ENCODE results near the gene JKAMP. TPM values are rescaled to one million over a fixed set of nuclear protein-coding genes. Genes with fewer than 3 reads are reported as not detected.

Gene JKAMP
- total RNA-seq, 1 donor = 77.4 TPM

DNA sequence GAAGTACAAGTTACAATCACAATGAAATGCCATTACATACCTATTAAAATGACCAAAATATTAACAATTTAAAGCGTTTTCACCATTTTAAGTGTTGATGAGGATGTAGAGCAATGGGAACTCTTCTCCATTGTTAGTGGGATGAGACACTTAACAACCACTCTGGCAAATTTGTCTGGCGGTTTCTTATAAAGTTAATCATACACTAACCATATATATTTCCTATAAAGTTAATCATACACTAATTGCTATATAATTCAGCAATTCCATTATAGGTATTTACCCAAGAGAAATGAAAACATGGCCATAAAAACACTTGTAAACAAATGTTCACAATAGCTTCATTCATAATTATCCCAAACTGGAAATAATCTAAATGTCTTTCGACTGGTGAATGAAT is 35.9 kb downstream of the JKAMP start:
- no peak for DNase-seq (ENCODE audit: insufficient read length, low spot score, missing footprints)
- H3K4me2 ChIP-seq (ENCODE audit: insufficient read depth, low read length) = no peak overlapping the region
- no peaks in the 10 kb centered on the region for H4K20me1 ChIP-seq (ENCODE audit: insufficient read depth, low read length)
- TF ChIP-seq, protein P1, sequence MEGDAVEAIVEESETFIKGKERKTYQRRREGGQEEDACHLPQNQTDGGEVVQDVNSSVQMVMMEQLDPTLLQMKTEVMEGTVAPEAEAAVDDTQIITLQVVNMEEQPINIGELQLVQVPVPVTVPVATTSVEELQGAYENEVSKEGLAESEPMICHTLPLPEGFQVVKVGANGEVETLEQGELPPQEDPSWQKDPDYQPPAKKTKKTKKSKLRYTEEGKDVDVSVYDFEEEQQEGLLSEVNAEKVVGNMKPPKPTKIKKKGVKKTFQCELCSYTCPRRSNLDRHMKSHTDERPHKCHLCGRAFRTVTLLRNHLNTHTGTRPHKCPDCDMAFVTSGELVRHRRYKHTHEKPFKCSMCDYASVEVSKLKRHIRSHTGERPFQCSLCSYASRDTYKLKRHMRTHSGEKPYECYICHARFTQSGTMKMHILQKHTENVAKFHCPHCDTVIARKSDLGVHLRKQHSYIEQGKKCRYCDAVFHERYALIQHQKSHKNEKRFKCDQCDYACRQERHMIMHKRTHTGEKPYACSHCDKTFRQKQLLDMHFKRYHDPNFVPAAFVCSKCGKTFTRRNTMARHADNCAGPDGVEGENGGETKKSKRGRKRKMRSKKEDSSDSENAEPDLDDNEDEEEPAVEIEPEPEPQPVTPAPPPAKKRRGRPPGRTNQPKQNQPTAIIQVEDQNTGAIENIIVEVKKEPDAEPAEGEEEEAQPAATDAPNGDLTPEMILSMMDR (IDR thresholded peaks at IDR 0.05; ENCODE audit: extremely low read depth, low read depth, low read length) = no peak
- no peaks in the 10 kb centered on the region for H3K27me3 ChIP-seq (ENCODE audit: insufficient read depth, low read length)
- no peak overlapping the region for H2AFZ ChIP-seq (ENCODE audit: low read length)
- no peak overlapping the region for H3K4me3 ChIP-seq (ENCODE audit: insufficient read depth, low read length)
- no peaks in the 10 kb centered on the region for H3K79me2 ChIP-seq (ENCODE audit: insufficient read depth, low read length)
- no peaks in the 10 kb centered on the region for H3K9me3 ChIP-seq (ENCODE audit: low read depth, low read length)
- H3K36me3 ChIP-seq (ENCODE audit: insufficient read depth, low read length) = no peaks in the 10 kb centered on the region
- no peaks in the 10 kb centered on the region for H3K4me1 ChIP-seq (ENCODE audit: insufficient read depth, low read length)
- no peak overlapping the region for H3K27ac ChIP-seq (ENCODE audit: low read depth, low read length)

DNA sequence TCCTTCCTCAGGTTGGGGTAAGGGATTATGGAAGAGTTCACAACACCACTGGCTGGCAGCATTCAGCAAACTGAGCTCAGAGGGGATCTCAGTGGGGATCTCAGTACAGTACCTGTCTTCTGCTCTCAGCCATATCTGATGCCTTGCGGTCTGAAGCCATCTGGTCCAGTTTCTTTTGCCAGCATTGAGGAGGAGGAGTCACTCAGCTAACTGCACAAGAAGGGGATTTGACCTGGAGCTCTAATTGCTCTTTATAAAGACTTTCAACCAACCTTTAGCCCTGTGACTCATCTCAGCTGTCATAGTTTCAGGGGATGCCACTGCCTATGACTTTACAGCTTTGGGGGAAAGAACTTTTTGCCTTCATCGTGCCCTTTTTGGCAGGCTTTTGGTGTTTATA is 44.9 kb downstream of the JKAMP start:
- Histone ChIP-seq H4K20me1 (ENCODE audit: insufficient read depth, low read length) (no peaks in the 10 kb centered on the region), H3K27me3 (ENCODE audit: insufficient read depth, low read length) (no peaks in the 10 kb centered on the region), H3K79me2 (ENCODE audit: insufficient read depth, low read length) (no peaks in the 10 kb centered on the region), H3K36me3 (ENCODE audit: insufficient read depth, low read length) (no peaks in the 10 kb centered on the region), H2AFZ (ENCODE audit: low read length) (no peak overlapping the region), H3K27ac (ENCODE audit: low read depth, low read length) (no peak overlapping the region), H3K9me3 (ENCODE audit: low read depth, low read length) (no peaks in the 10 kb centered on the region), H3K4me2 (ENCODE audit: insufficient read depth, low read length) (no peak overlapping the region), H3K4me1 (ENCODE audit: insufficient read depth, low read length) (no peaks in the 10 kb centered on the region), H3K4me3 (ENCODE audit: insufficient read depth, low read length) (no peak overlapping the region)
- no peak for DNase-seq (ENCODE audit: insufficient read length, low spot score, missing footprints)
- TF ChIP-seq, protein P1 (IDR thresholded peaks at IDR 0.05; ENCODE audit: extremely low read depth, low read depth, low read length) = no peak

DNA sequence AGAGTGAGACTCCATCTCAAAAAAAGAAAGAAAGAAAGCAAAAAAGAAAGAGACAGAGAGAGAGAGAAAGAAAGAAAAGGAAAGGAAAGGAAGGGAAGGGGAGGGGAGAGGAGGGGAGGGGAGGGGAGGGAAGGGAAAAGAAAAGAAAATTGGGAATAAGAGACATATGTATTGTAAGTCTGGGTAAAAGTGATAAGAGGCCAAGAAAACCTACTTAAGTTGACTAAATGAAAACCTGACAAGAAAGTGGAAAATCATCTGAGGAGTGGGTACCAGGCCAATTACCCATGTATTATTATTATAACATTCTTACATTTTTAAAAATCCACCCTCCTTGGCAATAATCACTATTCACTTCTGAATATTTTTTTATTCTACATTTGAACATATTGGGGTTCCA is 46.0 kb downstream of the JKAMP start:
- Histone ChIP-seq H3K9me3 (ENCODE audit: low read depth, low read length) (no peaks in the 10 kb centered on the region), H3K4me2 (ENCODE audit: insufficient read depth, low read length) (no peak overlapping the region), H4K20me1 (ENCODE audit: insufficient read depth, low read length) (no peaks in the 10 kb centered on the region), H2AFZ (ENCODE audit: low read length) (no peak overlapping the region), H3K4me1 (ENCODE audit: insufficient read depth, low read length) (no peaks in the 10 kb centered on the region), H3K36me3 (ENCODE audit: insufficient read depth, low read length) (no peaks in the 10 kb centered on the region), H3K27me3 (ENCODE audit: insufficient read depth, low read length) (no peaks in the 10 kb centered on the region), H3K27ac (ENCODE audit: low read depth, low read length) (no peak overlapping the region), H3K79me2 (ENCODE audit: insufficient read depth, low read length) (no peaks in the 10 kb centered on the region), H3K4me3 (ENCODE audit: insufficient read depth, low read length) (no peak overlapping the region)
- no peak for DNase-seq (ENCODE audit: insufficient read length, low spot score, missing footprints)
- TF ChIP-seq, protein P1 (IDR thresholded peaks at IDR 0.05; ENCODE audit: extremely low read depth, low read depth, low read length) = no peak

DNA sequence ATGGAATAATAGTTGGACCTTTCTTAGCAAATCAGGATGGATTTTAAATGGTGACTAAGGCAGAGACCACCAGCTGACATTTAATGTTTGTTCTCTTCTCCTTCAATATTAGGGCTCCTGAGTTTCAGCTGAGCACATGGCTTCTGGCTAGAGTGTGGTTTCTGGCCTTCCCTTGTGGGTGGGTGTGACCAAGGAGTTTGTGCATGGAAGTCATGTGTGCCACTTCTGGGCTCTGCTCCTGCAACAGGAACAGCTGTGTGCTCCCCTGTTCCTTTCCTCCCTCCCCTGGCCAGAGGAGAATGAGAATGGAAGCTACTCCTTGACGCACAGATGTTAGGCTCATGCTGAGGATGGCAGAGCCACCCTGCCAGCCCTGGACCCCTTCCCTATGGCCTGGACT is 48.1 kb downstream of the JKAMP start:
- H2AFZ ChIP-seq (ENCODE audit: low read length) = no peak overlapping the region
- H3K79me2 ChIP-seq (ENCODE audit: insufficient read depth, low read length) = no peaks in the 10 kb centered on the region
- H4K20me1 ChIP-seq (ENCODE audit: insufficient read depth, low read length) = no peaks in the 10 kb centered on the region
- no peaks in the 10 kb centered on the region for H3K27me3 ChIP-seq (ENCODE audit: insufficient read depth, low read length)
- H3K9me3 ChIP-seq (ENCODE audit: low read depth, low read length) = no peaks in the 10 kb centered on the region
- H3K4me2 ChIP-seq (ENCODE audit: insufficient read depth, low read length) = no peak overlapping the region
- no peak for DNase-seq (ENCODE audit: insufficient read length, low spot score, missing footprints)
- no peaks in the 10 kb centered on the region for H3K36me3 ChIP-seq (ENCODE audit: insufficient read depth, low read length)
- H3K4me1 ChIP-seq (ENCODE audit: insufficient read depth, low read length) = no peaks in the 10 kb centered on the region
- no peak overlapping the region for H3K27ac ChIP-seq (ENCODE audit: low read depth, low read length)
- no peak overlapping the region for H3K4me3 ChIP-seq (ENCODE audit: insufficient read depth, low read length)
- TF ChIP-seq, protein P1 (IDR thresholded peaks at IDR 0.05; ENCODE audit: extremely low read depth, low read depth, low read length) = no peak
